ENCODE measurements around the gene LRRC51. TPM values are rescaled to one million over a fixed set of nuclear protein-coding genes. Genes with fewer than 3 reads are reported as not detected.
"Not testable (repeated sequence)": the region's sequence is repeated elsewhere in the genome, so short reads cannot be mapped to it uniquely, and the experiment has no call there.

Gene LRRC51
- total and polyA plus RNA-seq, 2 of the 8 experiments (the other 6 are each of a cell fraction or from before 2014, with no cell fraction given) = 7.7 to 7.9 TPM

DNA sequence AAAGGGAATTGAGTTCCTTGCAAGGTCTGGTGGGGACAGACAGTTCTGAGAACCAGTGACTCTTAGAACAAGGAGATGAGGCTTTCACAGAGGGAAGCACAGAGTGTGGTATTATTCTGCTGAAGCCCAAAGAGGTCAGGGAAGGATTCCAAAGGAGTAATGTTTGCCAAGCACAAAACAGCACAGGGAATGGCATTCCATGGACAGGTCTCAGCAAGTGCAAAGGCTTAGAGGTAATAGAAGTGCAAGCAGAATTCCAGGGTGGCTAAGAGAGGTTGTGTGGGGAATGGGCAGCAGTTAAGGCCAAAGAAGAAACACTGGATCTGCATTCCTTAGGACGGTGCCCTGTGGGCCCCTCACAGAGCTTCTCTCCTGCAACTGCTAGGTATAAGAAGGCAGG, 61.4 kb downstream of the LRRC51 start:
- H3K9ac ChIP-seq (replicated peaks in 1 of 4; ENCODE audit: extremely low read depth in 1 of 4, low read depth in 3 of 4, low read length in 3 of 4); H3K14ac ChIP-seq (ENCODE audit: insufficient read length); H3K56ac ChIP-seq (replicated peaks; ENCODE audit: insufficient read length, low read depth, low read length); H3K79me1 ChIP-seq (ENCODE audit: low read depth, low read length); H4K20me1 ChIP-seq (replicated peaks in 1 of 2; ENCODE audit: control insufficient read depth in 1 of 2, insufficient read depth in 2 of 2, low read length in 2 of 2); FAIRE-seq; H2AFZ ChIP-seq (ENCODE audit: low read length); H3K4me1 ChIP-seq (replicated peaks in 1 of 4; ENCODE audit: control insufficient read depth in 3 of 4, insufficient read depth in 4 of 4, low read length in 3 of 4); H3K36me3 ChIP-seq (ENCODE audit: control insufficient read depth in 2 of 4, insufficient read depth in 4 of 4, low read length in 3 of 4); H3K23ac ChIP-seq (ENCODE audit: insufficient read length); DNase-seq (ENCODE audit: low read depth in 1 of 2, low spot score in 2 of 2); H2BK12ac ChIP-seq (ENCODE audit: low read depth, low read length); H3K4ac ChIP-seq (replicated peaks; ENCODE audit: insufficient read length, low read depth, low read length); H3K79me2 ChIP-seq (ENCODE audit: control insufficient read depth in 1 of 2, insufficient read depth in 2 of 2, low read length in 2 of 2); H3K4me3 ChIP-seq (ENCODE audit: extremely low read depth in 1 of 4, insufficient read depth in 2 of 4, low read depth in 3 of 4, low read length in 4 of 4); H3K27ac ChIP-seq (ENCODE audit: low read depth, low read length); H3K23me2 ChIP-seq (ENCODE audit: low read depth, low read length); H2BK20ac ChIP-seq (ENCODE audit: low read length); H2BK15ac ChIP-seq (ENCODE audit: low read length); H3K9me3 ChIP-seq (ENCODE audit: insufficient read depth in 2 of 2, low read depth in 1 of 2, low read length in 1 of 2); H3K18ac ChIP-seq (ENCODE audit: extremely low read depth, low read length); H3K27me3 ChIP-seq (replicated peaks in 1 of 4; ENCODE audit: control insufficient read depth in 3 of 4, extremely low read depth in 1 of 4, insufficient read depth in 3 of 4, low read length in 3 of 4); H3K4me2 ChIP-seq (ENCODE audit: insufficient read depth in 1 of 2, low read depth in 2 of 2, low read length in 2 of 2); POLR2A ChIA-PET (ENCODE audit: partially characterized antibody); H4K8ac ChIP-seq (ENCODE audit: extremely low read depth, insufficient read depth, low read length); H4K5ac ChIP-seq (ENCODE audit: insufficient read length, low read depth, low read length); H2AK5ac ChIP-seq (ENCODE audit: low read depth, low read length); H2BK5ac ChIP-seq (ENCODE audit: low read depth, low read length); H4K91ac ChIP-seq (replicated peaks; ENCODE audit: insufficient read length, low read length); H2BK120ac ChIP-seq (replicated peaks; ENCODE audit: low read depth, low read length): not testable (repeated sequence)
- WGBS, 2 experiments (ENCODE audit: extremely low coverage in 1 of 2, insufficient coverage in 1 of 2, insufficient read length in 1 of 2, insufficient replicate concordance in 2 of 2, low coverage in 1 of 2, low lambda C conversion rate in 2 of 2, missing lambda C conversion rate in 1 of 2) = 86% methylated on average over 1 of the region's 1 CpG; no CpG with 5 or more reads in 1 of the 2 experiments
- CTCF ChIA-PET (ENCODE audit: partially characterized antibody) = interaction anchor here (1.4 to 3.9 kb wide), 3 partner anchors 15 to 117 kb away, joined by 5 to 71 read pairs (median 14); no protein-coding TSS in a partner anchor

DNA sequence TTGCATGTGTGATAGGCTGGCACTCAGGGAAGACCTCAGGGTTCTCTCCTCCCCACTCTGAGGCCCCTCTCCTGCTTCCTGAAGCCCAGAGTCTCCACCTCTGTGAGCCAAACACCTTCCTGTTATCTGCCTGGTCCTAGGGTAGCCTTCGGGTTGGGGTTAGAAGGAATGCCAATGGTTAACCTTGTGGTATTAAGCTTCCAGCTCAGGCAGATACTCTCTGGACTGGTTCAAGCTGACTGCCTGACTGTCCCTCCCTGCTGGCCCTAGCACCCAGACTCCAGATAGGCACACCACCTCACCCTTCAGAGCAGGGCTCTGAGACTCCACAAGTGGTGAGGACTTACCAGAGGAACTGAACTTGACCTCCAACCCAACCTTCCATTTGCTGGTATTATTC, 61.9 kb downstream of the LRRC51 start:
- H2AK5ac ChIP-seq (ENCODE audit: low read depth, low read length); H3K36me3 ChIP-seq (ENCODE audit: control insufficient read depth in 2 of 4, insufficient read depth in 4 of 4, low read length in 3 of 4); H3K23ac ChIP-seq (ENCODE audit: insufficient read length); H2BK20ac ChIP-seq (ENCODE audit: low read length); H3K79me2 ChIP-seq (ENCODE audit: control insufficient read depth in 1 of 2, insufficient read depth in 2 of 2, low read length in 2 of 2); H2BK120ac ChIP-seq (replicated peaks; ENCODE audit: low read depth, low read length); FAIRE-seq; H3K4me2 ChIP-seq (ENCODE audit: insufficient read depth in 1 of 2, low read depth in 2 of 2, low read length in 2 of 2); H3K4me3 ChIP-seq (ENCODE audit: extremely low read depth in 1 of 4, insufficient read depth in 2 of 4, low read depth in 3 of 4, low read length in 4 of 4); H2AFZ ChIP-seq (ENCODE audit: low read length); H4K8ac ChIP-seq (ENCODE audit: extremely low read depth, insufficient read depth, low read length); H3K9ac ChIP-seq (replicated peaks in 1 of 4; ENCODE audit: extremely low read depth in 1 of 4, low read depth in 3 of 4, low read length in 3 of 4); H3K4me1 ChIP-seq (replicated peaks in 1 of 4; ENCODE audit: control insufficient read depth in 3 of 4, insufficient read depth in 4 of 4, low read length in 3 of 4); H3K23me2 ChIP-seq (ENCODE audit: low read depth, low read length); H3K9me3 ChIP-seq (ENCODE audit: insufficient read depth in 2 of 2, low read depth in 1 of 2, low read length in 1 of 2); H3K27me3 ChIP-seq (replicated peaks in 1 of 4; ENCODE audit: control insufficient read depth in 3 of 4, extremely low read depth in 1 of 4, insufficient read depth in 3 of 4, low read length in 3 of 4); H4K20me1 ChIP-seq (replicated peaks in 1 of 2; ENCODE audit: control insufficient read depth in 1 of 2, insufficient read depth in 2 of 2, low read length in 2 of 2); H2BK12ac ChIP-seq (ENCODE audit: low read depth, low read length); H3K18ac ChIP-seq (ENCODE audit: extremely low read depth, low read length); H3K27ac ChIP-seq (ENCODE audit: low read depth, low read length); H3K4ac ChIP-seq (replicated peaks; ENCODE audit: insufficient read length, low read depth, low read length); DNase-seq (ENCODE audit: low read depth in 1 of 2, low spot score in 2 of 2); POLR2A ChIA-PET (ENCODE audit: partially characterized antibody); H4K5ac ChIP-seq (ENCODE audit: insufficient read length, low read depth, low read length); H2BK5ac ChIP-seq (ENCODE audit: low read depth, low read length); H3K14ac ChIP-seq (ENCODE audit: insufficient read length); H2BK15ac ChIP-seq (ENCODE audit: low read length); H3K56ac ChIP-seq (replicated peaks; ENCODE audit: insufficient read length, low read depth, low read length); H4K91ac ChIP-seq (replicated peaks; ENCODE audit: insufficient read length, low read length); H3K79me1 ChIP-seq (ENCODE audit: low read depth, low read length): not testable (repeated sequence)
- WGBS, 2 experiments (ENCODE audit: extremely low coverage in 1 of 2, insufficient coverage in 1 of 2, insufficient read length in 1 of 2, insufficient replicate concordance in 2 of 2, low coverage in 1 of 2, low lambda C conversion rate in 2 of 2, missing lambda C conversion rate in 1 of 2) = 92% methylated on average over 1 of the region's 1 CpG; no CpG with 5 or more reads in 1 of the 2 experiments
- CTCF ChIA-PET (ENCODE audit: partially characterized antibody) = interaction anchor here (1.0 to 3.9 kb wide), 10 partner anchors 9 to 287 kb away, joined by 3 to 71 read pairs (median 8); no protein-coding TSS in a partner anchor
